K562 (cell line): ENCODE results near the gene PATJ. TPM values are rescaled to one million over a fixed set of nuclear protein-coding genes. Genes with fewer than 3 reads are reported as not detected.

Experiments used
- ATAC-seq: fragments of 200-7000 bp; cut with Tn5 transposase; 3 replicates; pipeline ENCODE4 v1.9.1; 2020; ENCODE audit warnings: moderate library complexity
- BruUV-seq: library from RNA; stranded (reverse); fragments of 400-500 nt; replicated peaks from 2 replicates; lab custom pipeline; 2021; lab: Mats Ljungman, UMichigan
- CTCF ChIA-PET: fragments of 300-600 bp; formaldehyde crosslinking; extraction: SDS; loops from one replicate; lab custom pipeline; 2021; ENCODE audit warnings: low intra/inter-chr PET ratio; lab: Yijun Ruan, JAX
- POLR2A ChIA-PET: fragments of 300-600, 350-650 bp; sonication (Branson Sonifier 250); formaldehyde crosslinking; extraction: SDS; loops from one replicate; lab custom pipeline; 2021; ENCODE audit warnings: antibody characterized with exemption, inconsistent platforms; lab: Yijun Ruan, JAX
- DNase-seq, 4 experiments: peaks; one replicate each; pipeline versions ENCODE4 v3.0.0 to v3.0.0-alpha.2; 2011 to 2018; ENCODE audit warnings: low spot score in 3 of 4, mixed read lengths in 3 of 4; ENCODE audit errors: extremely low read depth in 1 of 4
- FAIRE-seq: peaks from 2 replicates; lab custom pipeline; 2011; peaks lifted over from hg19 to GRCh38; lab: Jason Lieb, UNC
- H2AFZ ChIP-seq: 2 replicates; pipeline ENCODE4 v1.6.0; 2011; ENCODE audit warnings: low read depth, low read length, control low read depth, inconsistent platforms
- H3K27ac ChIP-seq: fragments of 200-600 bp; 3 replicates; pipeline ENCODE4 v1.8.0; 2011; ENCODE audit warnings: low read depth, mild to moderate bottlenecking, control low read depth, inconsistent platforms, low read length, moderate library complexity, mixed read lengths; ENCODE audit errors: extremely low read depth
- H3K27me3 ChIP-seq, 2 experiments: fragments of 300-600 bp in 1 of 2; 2 replicates in 1 of 2; 3 replicates in 1 of 2; pipeline versions ENCODE4 v1.6.0 to v1.8.0; 2011; ENCODE audit warnings: inconsistent platforms in 2 of 2, low read length in 2 of 2, mild to moderate bottlenecking in 1 of 2, mixed read lengths in 1 of 2, moderate library complexity in 1 of 2; ENCODE audit not compliant: control insufficient read depth in 2 of 2, insufficient read depth in 2 of 2
- H3K36me3 ChIP-seq: fragments of 300-600 bp; 3 replicates; pipeline ENCODE4 v1.8.0; 2011; ENCODE audit warnings: mild to moderate bottlenecking, low read length, inconsistent platforms; ENCODE audit not compliant: control insufficient read depth, insufficient read depth
- H3K4me1 ChIP-seq, 2 experiments: fragments of 200-600 bp in 1 of 2; replicated peaks in 1 of 2; 2 replicates in 1 of 2; 3 replicates in 1 of 2; pipeline versions ENCODE4 v1.5.1 to v1.8.0; 2011; ENCODE audit warnings: inconsistent platforms in 2 of 2, low read length in 2 of 2, mild to moderate bottlenecking in 1 of 2, mixed read lengths in 1 of 2, moderate library complexity in 1 of 2; ENCODE audit not compliant: control insufficient read depth in 2 of 2, insufficient read depth in 2 of 2
- H3K4me2 ChIP-seq: 2 replicates; pipeline ENCODE4 v1.6.1; 2011; ENCODE audit warnings: low read length, control low read depth, inconsistent platforms, mixed read lengths; ENCODE audit not compliant: insufficient read depth
- H3K4me3 ChIP-seq: fragments of 200-600 bp; sonication (generic), shearing (Covaris generic); 2 replicates; pipeline ENCODE4 v1.5.1; 2016; ENCODE audit warnings: control low read depth, inconsistent platforms
- H3K79me2 ChIP-seq: fragments of 200-600 bp; 3 replicates; pipeline ENCODE4 v1.8.0; 2011; ENCODE audit warnings: low read length, inconsistent platforms; ENCODE audit not compliant: control insufficient read depth, insufficient read depth
- H3K9ac ChIP-seq, 2 experiments: 2 replicates each; pipeline versions ENCODE4 v1.6.0 to v1.6.1; 2011; ENCODE audit warnings: low read depth in 2 of 2, low read length in 2 of 2, control low read depth in 1 of 2, inconsistent platforms in 1 of 2, mild to moderate bottlenecking in 1 of 2, mixed read lengths in 1 of 2; ENCODE audit not compliant: insufficient read depth in 1 of 2
- H3K9me1 ChIP-seq: one replicate; pipeline ENCODE4 v1.6.0; 2011; ENCODE audit warnings: inconsistent platforms, mild to moderate bottlenecking, low read length, moderate library complexity; ENCODE audit not compliant: control insufficient read depth, insufficient read depth
- H3K9me3 ChIP-seq: replicated peaks from 2 replicates; pipeline ENCODE4 v1.5.1; 2011; ENCODE audit warnings: low read depth, low read length, inconsistent platforms; ENCODE audit not compliant: control insufficient read depth, insufficient read depth
- H4K20me1 ChIP-seq: replicated peaks from 2 replicates; pipeline ENCODE4 v1.6.1; 2011; ENCODE audit warnings: low read length, inconsistent platforms, mixed read lengths; ENCODE audit not compliant: control insufficient read depth, insufficient read depth
- CREBBP ChIP-seq: IDR thresholded peaks from one replicate; pipeline ENCODE4 v1.6.1; 2012; ENCODE audit warnings: low read depth, mild to moderate bottlenecking, control low read depth, inconsistent platforms, low read length
- DPF2 ChIP-seq: fragments of 450-650 bp; IDR thresholded peaks from 2 replicates; pipeline ENCODE4 v1.6.1; 2016
- FOXA3 ChIP-seq, 2 experiments: fragments of 450-650 bp in 1 of 2; sonication (generic) in 1 of 2; formaldehyde crosslinking; IDR thresholded peaks in 1 of 2; conservative IDR thresholded peaks in 1 of 2; 2 replicates each; pipeline versions ENCODE4 v1.4.0 to v1.8.0; 2020 to 2022; ENCODE audit warnings: mild to moderate bottlenecking in 2 of 2, missing genetic modification reagents in 1 of 2
- HDAC6 ChIP-seq: IDR thresholded peaks from 2 replicates; pipeline ENCODE4 v1.6.1; 2012; ENCODE audit warnings: low read depth, mild to moderate bottlenecking, control low read depth, inconsistent platforms, low read length, moderate library complexity
- KDM4B ChIP-seq, 2 experiments: fragments of 450-650 bp in 1 of 2; sonication (generic) in 1 of 2; IDR thresholded peaks; 2 replicates each; pipeline ENCODE4 v1.6.1; 2016 to 2017; ENCODE audit warnings: borderline replicate concordance in 2 of 2, antibody characterized with exemption in 1 of 2, low read depth in 1 of 2, mild to moderate bottlenecking in 1 of 2
- KHSRP ChIP-seq: fragments of 450-650 bp; IDR thresholded peaks from 2 replicates; pipeline ENCODE4 v1.6.1; 2017
- MTA1 ChIP-seq: fragments of 450-650 bp; IDR thresholded peaks from 2 replicates; pipeline ENCODE4 v1.6.1; 2017; ENCODE audit warnings: borderline replicate concordance
- PYGO2 ChIP-seq: fragments of 450-650 bp; IDR thresholded peaks from 2 replicates; pipeline ENCODE4 v1.6.1; 2016; ENCODE audit warnings: mild to moderate bottlenecking, missing genetic modification characterization, moderate library complexity, missing compliant biosample characterization
- RBM14 ChIP-seq: fragments of 200-400 bp; formaldehyde crosslinking; IDR thresholded peaks from 2 replicates; pipeline ENCODE4 v1.6.1; 2018; ENCODE audit warnings: low read depth, mild to moderate bottlenecking, low read length, moderate library complexity, borderline replicate concordance; ENCODE audit not compliant: insufficient read depth
- SETDB1 ChIP-seq: IDR thresholded peaks from one replicate; pipeline ENCODE4 v1.6.1; 2012; ENCODE audit warnings: low read length, control low read depth, inconsistent platforms
- SMAD1 ChIP-seq: fragments of 150-350 bp; IDR thresholded peaks from 2 replicates; pipeline ENCODE4 v1.6.1; 2014; ENCODE audit warnings: low read length, low read depth; ENCODE audit not compliant: partially characterized antibody
- SMARCA4 ChIP-seq: fragments of 450-650 bp; IDR thresholded peaks from 2 replicates; pipeline ENCODE4 v1.6.1; 2016
- STAT5B ChIP-seq: fragments of 250-450 bp; sonication (Bioruptor Pico); IDR thresholded peaks from 2 replicates; pipeline ENCODE4 v1.8.0; 2021; ENCODE audit warnings: mild to moderate bottlenecking, inconsistent platforms
- TCF7 ChIP-seq: sonication (generic); IDR thresholded peaks from 2 replicates; pipeline ENCODE4 v1.6.1; 2016; ENCODE audit warnings: antibody characterized with exemption, borderline replicate concordance
- ZBTB7A ChIP-seq: IDR thresholded peaks from 2 replicates; pipeline ENCODE4 v1.6.1; 2011; ENCODE audit warnings: low read depth, mild to moderate bottlenecking, low read length, moderate library complexity, borderline replicate concordance; ENCODE audit not compliant: control insufficient read depth
- ZC3H4 ChIP-seq: sonication (generic); formaldehyde crosslinking; IDR thresholded peaks from 2 replicates; pipeline ENCODE4 v1.9.0; 2021; ENCODE audit warnings: missing genetic modification reagents, borderline replicate concordance
- ZKSCAN1 ChIP-seq: fragments of 150-350 bp; IDR thresholded peaks from 2 replicates; pipeline ENCODE4 v1.6.1; 2016; ENCODE audit warnings: low read depth, low read length
- WGBS: fragments of 100-300 bp; shearing (Covaris generic); methylation state at CpG from one replicate; pipeline ENCODE4 v1.1.6; 2016; ENCODE audit warnings: low coverage, mixed read lengths; ENCODE audit not compliant: insufficient coverage; ENCODE audit errors: missing lambda C conversion rate; 5-methylcytosine and 5-hydroxymethylcytosine counted together
- in situ Hi-C: fragments of 300-500 bp; cut with MboI; formaldehyde crosslinking; loops from 4 replicates; pipeline ENCODE4 v1.15.0; 2018; ENCODE audit warnings: inconsistent platforms, mixed read lengths
- intact Hi-C: fragments of 100-400 bp; cut with micrococcal nuclease; formaldehyde crosslinking; loops from 2 replicates; pipeline ENCODE4 v1.14.2; 2022
- polyA plus RNA-seq, 8 experiments: library from polyadenylated mRNA; depleted of rRNA in 4 of 8; stranded (reverse) in 5 of 8; unstranded in 3 of 8; fragments of >200 nt; fragmentation: Nextera tagmentation in 2 of 8; fragmentation: Illumina TruSeq in 1 of 8; extraction: Ambion mirVana in 2 of 8; extraction: Trizol in 1 of 8; gene quantifications; 2 replicates each; pipeline versions ENCODE4 v1.2.1 to v1.2.3, GENCODE V29; 2011 to 2014; ENCODE audit warnings: inconsistent platforms in 1 of 8, missing spikeins in 1 of 8
- total RNA-seq, 7 experiments: library from RNA; depleted of rRNA in 6 of 7; stranded (reverse); fragments of >200 nt in 6 of 7; fragmentation: Illumina TruSeq in 2 of 7; extraction: Trizol in 2 of 7; gene quantifications; 2 replicates each; pipeline versions ENCODE4 v1.2.1 to v1.2.3, GENCODE V29; 2011 to 2021; ENCODE audit warnings: low replicate concordance in 1 of 7
- TF ChIP-seq, protein P1 (sequence below): IDR thresholded peaks from 2 replicates; pipeline ENCODE4 v1.6.1; 2014; ENCODE audit warnings: antibody characterized with exemption
- TF ChIP-seq, protein P2 (sequence below): fragments of 250-450 bp; sonication (Bioruptor Pico); IDR thresholded peaks from 2 replicates; pipeline ENCODE4 v1.8.0; 2022; ENCODE audit warnings: moderate library complexity, mild to moderate bottlenecking, inconsistent platforms
- TF ChIP-seq, protein P3 (sequence below), 2 experiments: fragments of 450-650 bp in 1 of 2; IDR thresholded peaks; 2 replicates each; pipeline ENCODE4 v1.6.1; 2011 to 2017; ENCODE audit warnings: low read depth in 2 of 2, antibody characterized with exemption in 1 of 2, borderline replicate concordance in 1 of 2, low read length in 1 of 2, mild to moderate bottlenecking in 1 of 2, mixed read lengths in 1 of 2; ENCODE audit not compliant: control insufficient read depth in 1 of 2

PATJ gene
- total and polyA plus RNA-seq, 9 of the 15 experiments (the other 6 are each of a cell fraction or from before 2014, with no cell fraction given) = 0.22 TPM; not detected in 8

DNA sequence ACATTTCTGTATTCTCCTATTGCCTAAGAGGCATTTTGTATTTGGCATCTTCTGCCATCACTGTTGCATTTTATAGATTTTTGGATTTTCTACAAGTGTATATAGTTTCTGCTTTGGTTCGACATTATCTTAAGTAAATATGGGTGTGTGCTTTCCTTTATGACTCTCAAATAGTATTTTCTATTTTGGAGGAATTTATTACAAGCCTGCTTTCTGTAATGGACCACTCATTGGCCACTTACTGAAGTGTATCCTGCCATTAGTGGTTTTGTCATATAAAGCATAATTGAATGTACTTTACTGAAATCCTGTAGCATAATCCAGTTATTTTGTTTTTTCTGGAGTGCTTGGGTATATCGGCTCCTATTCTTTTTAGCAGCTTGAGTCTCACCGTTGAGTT, 184.3 kb downstream of the PATJ start:
- WGBS = 5% methylated on average over 3 of the region's 3 CpGs
- no peaks in the 10 kb centered on the region for H3K9me1 ChIP-seq
- no peak overlapping the region for H3K27ac ChIP-seq
- intact Hi-C loops = no loop called here
- H3K9ac ChIP-seq = no peak overlapping the region
- no peaks in the 10 kb centered on the region for H3K79me2 ChIP-seq
- ChIA-PET CTCF (no interaction called here), POLR2A (no interaction called here)
- no peak overlapping the region for H3K4me3 ChIP-seq
- H3K36me3 ChIP-seq = no peaks in the 10 kb centered on the region
- H4K20me1 ChIP-seq = no peaks in the 10 kb centered on the region
- no peaks in the 10 kb centered on the region for H3K9me3 ChIP-seq
- in situ Hi-C loops = no loop called here
- DNase-seq (no peak), FAIRE-seq (no peak), ATAC-seq (no peak)
- H3K4me2 ChIP-seq = no peak overlapping the region
- TF ChIP-seq ZC3H4 (CRISPR knock-in tag) (no peak), ZBTB7A (no peak), DPF2 (no peak), HDAC6 (no peak), CREBBP (no peak), RBM14 (no peak), TCF7 (no peak), ZKSCAN1 (no peak), SETDB1 (no peak), KHSRP (no peak), FOXA3 (CRISPR knock-in tag; conservative IDR thresholded peaks at IDR 0.05 in 1 of 2, IDR thresholded peaks at IDR 0.05 in 1 of 2) (no peak), KDM4B (IDR thresholded peaks at IDR 0.05; ENCODE audit: borderline replicate concordance in 2 of 2, low read depth in 1 of 2) (no peak), STAT5B (CRISPR knock-in tag) (no peak), SMAD1 (no peak), SMARCA4 (no peak), MTA1 (no peak), PYGO2 (tag) (no peak)
- TF ChIP-seq, protein P1, sequence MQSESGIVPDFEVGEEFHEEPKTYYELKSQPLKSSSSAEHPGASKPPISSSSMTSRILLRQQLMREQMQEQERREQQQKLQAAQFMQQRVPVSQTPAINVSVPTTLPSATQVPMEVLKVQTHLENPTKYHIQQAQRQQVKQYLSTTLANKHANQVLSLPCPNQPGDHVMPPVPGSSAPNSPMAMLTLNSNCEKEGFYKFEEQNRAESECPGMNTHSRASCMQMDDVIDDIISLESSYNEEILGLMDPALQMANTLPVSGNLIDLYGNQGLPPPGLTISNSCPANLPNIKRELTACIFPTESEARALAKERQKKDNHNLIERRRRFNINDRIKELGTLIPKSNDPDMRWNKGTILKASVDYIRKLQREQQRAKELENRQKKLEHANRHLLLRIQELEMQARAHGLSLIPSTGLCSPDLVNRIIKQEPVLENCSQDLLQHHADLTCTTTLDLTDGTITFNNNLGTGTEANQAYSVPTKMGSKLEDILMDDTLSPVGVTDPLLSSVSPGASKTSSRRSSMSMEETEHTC = no peak
- TF ChIP-seq, protein P2, sequence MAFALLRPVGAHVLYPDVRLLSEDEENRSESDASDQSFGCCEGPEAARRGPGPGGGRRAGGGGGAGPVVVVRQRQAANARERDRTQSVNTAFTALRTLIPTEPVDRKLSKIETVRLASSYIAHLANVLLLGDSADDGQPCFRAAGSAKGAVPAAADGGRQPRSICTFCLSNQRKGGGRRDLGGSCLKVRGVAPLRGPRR (CRISPR knock-in tag) = no peak
- TF ChIP-seq, protein P3, sequence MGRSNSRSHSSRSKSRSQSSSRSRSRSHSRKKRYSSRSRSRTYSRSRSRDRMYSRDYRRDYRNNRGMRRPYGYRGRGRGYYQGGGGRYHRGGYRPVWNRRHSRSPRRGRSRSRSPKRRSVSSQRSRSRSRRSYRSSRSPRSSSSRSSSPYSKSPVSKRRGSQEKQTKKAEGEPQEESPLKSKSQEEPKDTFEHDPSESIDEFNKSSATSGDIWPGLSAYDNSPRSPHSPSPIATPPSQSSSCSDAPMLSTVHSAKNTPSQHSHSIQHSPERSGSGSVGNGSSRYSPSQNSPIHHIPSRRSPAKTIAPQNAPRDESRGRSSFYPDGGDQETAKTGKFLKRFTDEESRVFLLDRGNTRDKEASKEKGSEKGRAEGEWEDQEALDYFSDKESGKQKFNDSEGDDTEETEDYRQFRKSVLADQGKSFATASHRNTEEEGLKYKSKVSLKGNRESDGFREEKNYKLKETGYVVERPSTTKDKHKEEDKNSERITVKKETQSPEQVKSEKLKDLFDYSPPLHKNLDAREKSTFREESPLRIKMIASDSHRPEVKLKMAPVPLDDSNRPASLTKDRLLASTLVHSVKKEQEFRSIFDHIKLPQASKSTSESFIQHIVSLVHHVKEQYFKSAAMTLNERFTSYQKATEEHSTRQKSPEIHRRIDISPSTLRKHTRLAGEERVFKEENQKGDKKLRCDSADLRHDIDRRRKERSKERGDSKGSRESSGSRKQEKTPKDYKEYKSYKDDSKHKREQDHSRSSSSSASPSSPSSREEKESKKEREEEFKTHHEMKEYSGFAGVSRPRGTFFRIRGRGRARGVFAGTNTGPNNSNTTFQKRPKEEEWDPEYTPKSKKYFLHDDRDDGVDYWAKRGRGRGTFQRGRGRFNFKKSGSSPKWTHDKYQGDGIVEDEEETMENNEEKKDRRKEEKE (IDR thresholded peaks at IDR 0.05; ENCODE audit: borderline replicate concordance in 1 of 2, control insufficient read depth in 1 of 2, low read depth in 2 of 2, low read length in 1 of 2) = no peak
- H2AFZ ChIP-seq = no peak overlapping the region
- H3K4me1 ChIP-seq = no peaks in the 10 kb centered on the region
- peaks cover 0 to 3% of the 10 kb centered on the region in 2 experiments; a peak in 2 of 5 replicates for H3K27me3 ChIP-seq
- BruUV-seq = no TSS peak
